GM21786 (cell line): Measurements from ENCODE around the gene NXPE3.
A peak's percentile ranks its signal among the peaks of the same experiment; 100 is the strongest.

Experiments
- ATAC-seq: cut with Tn5 transposase; IDR thresholded peaks from one replicate; pipeline ENCODE4 v1.9.1; 2021; ENCODE audit not compliant: unreplicated experiment

NXPE3 gene

DNA sequence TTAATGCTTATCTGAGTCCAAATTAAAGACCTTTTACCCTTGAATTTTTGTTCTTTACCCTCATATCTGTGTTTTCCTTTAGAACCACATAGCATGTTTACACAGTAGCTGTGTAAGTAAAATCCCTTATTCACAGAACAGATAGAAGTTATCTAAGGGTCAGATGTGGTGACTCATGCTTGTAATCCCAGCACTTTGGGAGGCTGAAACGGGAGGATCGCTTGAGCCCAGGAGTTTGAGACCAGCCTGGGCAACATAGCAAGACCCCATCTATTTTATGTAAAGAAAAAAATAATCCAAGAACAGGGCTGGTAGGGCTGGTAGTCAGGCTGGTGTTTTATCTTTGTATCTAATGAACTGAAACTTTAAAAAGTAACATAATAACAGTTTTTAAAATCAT, 23.2 kb downstream of the NXPE3 start:
- no peak for ATAC-seq

GRCh38 chr3:101803173-101803782, 24.3 kb downstream of the NXPE3 start:
- peak; percentile 93 for ATAC-seq

GRCh38 chr3:101803939-101804338, 24.9 kb downstream of the NXPE3 start:
- no peak for ATAC-seq

- no peak for ATAC-seq
Measured at GRCh38 chr3:101806491-101806890, 27.5 kb downstream of the NXPE3 start.

GRCh38 chr3:101807888-101808287, 28.9 kb downstream of the NXPE3 start:
- peak; percentile 65 for ATAC-seq

DNA sequence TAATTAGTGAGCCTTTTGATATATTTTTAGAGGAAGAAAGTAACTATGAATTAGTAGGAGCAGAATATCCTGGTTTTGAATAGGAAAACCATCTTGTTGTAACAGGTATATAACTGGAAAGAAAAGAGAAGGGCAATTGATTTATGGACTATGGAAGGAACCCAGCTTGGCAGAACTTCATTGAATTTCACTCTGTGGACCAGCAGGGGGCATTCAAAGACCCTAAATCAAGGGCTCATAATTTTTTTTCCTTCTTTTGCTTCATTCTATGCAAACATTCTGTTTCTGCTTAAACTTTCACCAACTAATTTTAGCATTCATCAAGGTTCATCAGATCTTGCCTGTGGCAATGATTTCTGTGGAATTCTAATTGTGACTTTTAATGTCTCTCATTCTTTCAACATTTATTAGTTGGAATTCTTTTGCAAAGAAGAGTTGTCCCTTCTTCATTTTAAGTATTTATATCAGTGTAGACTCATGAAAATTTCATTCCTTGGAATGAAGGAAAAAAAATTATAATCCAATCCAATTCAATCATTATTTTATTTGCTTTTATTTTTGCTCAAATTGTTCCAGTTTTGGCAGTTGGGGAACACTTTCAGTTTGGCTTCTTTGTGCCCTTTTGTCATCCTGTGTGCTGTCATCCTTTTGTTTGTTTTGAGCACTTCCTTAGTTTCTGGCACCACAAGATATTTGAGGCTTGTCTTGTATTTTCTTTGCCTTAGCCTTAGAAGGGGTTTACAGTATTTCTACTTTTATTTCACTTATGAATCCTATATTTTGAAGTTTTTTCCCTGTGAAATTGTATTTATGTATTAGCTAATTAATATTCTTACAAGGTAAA, 30.4 kb downstream of the NXPE3 start:
- no peak for ATAC-seq

DNA sequence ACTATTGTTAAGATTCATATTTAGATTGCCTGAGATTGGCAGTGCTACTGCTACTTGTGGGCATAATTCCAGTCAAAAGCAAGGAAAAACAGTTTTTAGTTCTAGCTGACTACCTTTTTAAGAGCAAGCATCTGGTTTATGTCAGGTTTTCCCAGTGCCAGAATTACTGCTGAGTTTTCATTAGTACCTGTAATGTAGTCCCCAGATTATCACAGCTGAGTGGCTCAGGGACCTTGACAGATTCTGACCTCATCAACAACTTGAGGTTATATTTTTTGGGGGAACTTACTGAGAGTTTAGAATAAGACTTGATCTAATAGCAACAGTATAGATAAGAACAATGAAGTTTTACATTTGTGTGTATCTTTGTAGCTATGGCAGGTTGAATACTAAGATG, 31.0 kb downstream of the NXPE3 start:
- no peak for ATAC-seq

GRCh38 chr3:101811875-101812274, 32.9 kb downstream of the NXPE3 start:
- no peak for ATAC-seq

DNA sequence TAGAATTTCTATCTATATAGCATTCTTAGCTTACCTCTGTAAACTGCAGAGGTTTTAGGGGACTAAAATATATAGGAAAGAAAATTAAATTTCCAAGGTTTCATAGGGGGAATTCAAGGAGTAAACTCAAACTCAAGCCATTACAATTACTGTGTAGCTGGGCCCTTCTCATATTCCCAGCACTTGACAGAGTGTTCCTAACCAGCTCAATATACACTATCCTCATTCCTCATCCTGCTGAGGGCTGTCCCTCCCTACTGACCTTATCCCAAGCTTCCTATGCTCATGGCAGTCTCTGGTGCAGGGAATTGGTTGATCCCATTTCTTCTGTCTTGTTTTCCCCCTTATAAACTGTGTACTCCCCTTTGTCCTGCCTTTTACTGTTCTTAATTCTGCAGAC, 33.9 kb downstream of the NXPE3 start:
- no peak for ATAC-seq

GRCh38 chr3:101813817-101814440, 34.9 kb downstream of the NXPE3 start:
- ATAC-seq = no peak

DNA sequence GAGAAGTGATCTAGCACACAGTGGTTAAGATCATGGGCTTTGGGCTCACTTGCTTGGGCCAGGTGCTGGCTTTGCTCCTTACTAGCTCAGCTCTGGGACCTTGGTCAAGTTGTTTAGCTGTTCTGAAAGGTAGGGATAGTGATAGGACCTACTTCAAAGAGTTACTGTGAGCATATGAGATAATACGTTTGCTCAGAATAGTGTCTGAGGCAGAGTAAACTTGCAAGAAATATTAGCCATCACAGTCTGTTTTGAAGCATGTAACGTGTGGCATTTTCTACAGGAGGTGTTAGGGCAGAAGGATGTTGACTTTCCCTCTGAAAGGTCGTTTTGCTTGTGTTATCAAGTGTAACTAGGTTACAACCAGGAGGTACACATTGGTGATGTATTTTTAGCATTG, 35.8 kb downstream of the NXPE3 start:
- ATAC-seq = peak; percentile 45

DNA sequence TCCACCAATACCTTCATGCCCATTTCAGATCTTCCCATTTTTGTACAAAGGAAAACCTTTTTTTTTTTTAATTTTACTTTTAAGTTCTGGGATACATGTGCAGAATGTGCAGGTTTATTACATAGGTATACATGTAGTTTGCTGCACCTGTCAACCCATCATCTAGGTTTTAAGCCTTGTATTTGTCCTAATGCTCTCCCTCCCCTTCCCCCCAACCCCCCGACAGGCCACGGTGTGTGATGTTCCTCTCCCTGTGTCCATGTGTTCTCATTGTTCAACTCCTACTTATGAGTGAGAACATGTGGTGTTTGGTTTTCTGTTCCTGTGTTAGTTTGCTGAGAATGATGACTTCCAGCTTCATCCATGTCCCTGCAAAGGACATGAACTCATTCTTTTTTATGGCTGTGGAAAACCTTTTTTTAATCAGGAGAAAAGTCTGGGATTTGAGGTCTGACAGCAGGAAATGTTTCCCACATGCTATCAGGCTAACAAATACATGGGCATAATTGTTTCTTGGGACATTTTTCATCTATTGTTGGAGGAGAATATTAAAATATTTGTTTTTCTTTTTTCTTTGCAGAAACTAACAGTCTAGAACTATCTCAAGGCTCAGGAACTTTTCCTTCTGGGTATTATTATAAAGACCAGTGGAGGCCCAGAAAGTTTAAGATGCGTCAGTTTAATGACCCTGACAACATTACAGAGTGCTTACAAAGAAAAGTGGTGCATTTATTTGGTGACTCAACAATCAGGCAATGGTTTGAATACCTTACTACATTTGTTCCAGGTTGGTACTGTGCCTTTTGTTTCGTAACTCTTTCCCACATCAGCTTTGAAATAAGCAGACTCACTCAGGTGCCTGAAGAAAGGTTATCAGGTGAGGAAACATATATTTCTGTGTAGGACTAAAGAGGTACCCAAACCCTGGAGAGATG, 37.5 kb downstream of the NXPE3 start:
- ATAC-seq = no peak

DNA sequence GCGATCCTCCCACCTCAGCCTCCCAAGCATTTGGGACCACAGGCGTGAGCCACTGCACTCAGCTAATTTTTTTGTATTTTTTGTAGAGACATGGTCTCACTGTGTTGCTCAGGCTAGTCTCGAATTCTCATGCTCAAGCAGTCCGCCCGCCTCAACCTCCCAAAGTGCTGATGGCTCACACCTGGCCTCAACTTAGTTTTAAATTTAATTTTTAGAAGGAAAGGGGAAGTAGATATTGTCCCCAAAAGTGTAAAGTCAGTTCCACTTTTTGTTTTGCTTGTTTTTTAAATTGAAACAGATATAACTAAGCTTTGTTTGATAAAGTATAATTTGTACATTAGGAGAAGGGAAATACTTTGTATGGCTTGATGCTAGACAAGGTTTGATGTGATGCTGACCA, 39.0 kb downstream of the NXPE3 start:
- peak; percentile 43 for ATAC-seq

DNA sequence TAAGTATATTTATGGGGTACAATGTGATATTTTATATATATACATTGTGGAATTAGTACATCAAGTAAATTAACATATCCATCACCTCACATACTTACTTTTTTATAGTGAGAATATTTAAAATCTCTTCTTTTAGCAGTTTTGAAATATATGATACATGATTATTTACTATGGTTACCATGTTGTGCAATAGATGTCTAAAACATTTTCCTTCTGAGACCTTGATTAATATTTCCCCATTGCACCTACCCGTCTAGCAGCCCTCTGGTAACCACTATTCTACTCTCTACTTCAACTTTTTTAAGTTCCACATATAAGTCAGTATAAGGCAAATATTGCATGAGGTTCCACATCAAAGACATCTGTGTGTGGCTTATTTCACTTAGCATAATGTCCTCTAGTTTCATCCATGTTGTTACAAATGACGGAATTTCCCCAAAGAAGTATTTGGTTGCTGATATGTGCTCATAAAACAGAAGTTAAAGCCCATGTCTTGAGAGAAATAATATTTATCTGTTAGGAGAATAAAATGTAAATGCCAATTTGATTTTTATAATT, 40.7 kb downstream of the NXPE3 start:
- ATAC-seq = no peak

DNA sequence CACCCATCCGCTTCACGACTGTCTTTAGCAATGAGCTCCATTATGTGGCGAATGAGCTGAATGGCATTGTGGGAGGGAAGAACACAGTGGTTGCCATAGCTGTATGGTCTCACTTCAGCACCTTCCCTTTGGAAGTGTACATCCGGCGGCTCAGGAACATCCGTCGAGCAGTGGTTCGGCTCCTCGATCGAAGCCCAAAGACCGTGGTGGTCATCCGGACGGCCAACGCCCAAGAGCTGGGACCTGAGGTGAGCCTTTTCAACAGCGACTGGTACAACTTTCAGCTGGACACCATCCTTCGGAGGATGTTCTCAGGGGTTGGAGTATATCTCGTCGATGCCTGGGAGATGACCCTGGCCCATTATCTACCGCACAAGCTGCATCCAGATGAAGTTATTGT, 42.5 kb downstream of the NXPE3 start:
- ATAC-seq = no peak

GRCh38 chr3:101823525-101823924, 44.5 kb downstream of the NXPE3 start:
- ATAC-seq = no peak

- ATAC-seq = no peak
Measured at GRCh38 chr3:101824702-101825101, 45.7 kb downstream of the NXPE3 start.

GRCh38 chr3:101825904-101826445, 47.0 kb downstream of the NXPE3 start:
- no peak for ATAC-seq

- peak; percentile 79 for ATAC-seq
Measured at GRCh38 chr3:101827211-101828174, 48.5 kb downstream of the NXPE3 start.
